Hepatocyte (in vitro differentiated cells): ENCODE measurements around the gene GPX2.

Experiments
- CTCF ChIP-seq: fragments of 200-600 bp; sonication (generic); IDR thresholded peaks from 2 replicates; pipeline ENCODE4 v1.5.1; 2016; ENCODE audit warnings: antibody characterized with exemption, mild to moderate bottlenecking; ENCODE audit not compliant: poor library complexity
- EZH2 ChIP-seq: fragments of 200-600 bp; sonication (generic); IDR thresholded peaks from 2 replicates; pipeline ENCODE4 v1.6.1; 2016; ENCODE audit warnings: antibody characterized with exemption, mild to moderate bottlenecking, borderline replicate concordance
- EZH2phosphoT487 ChIP-seq: fragments of 200-600 bp; sonication (generic); IDR thresholded peaks from one replicate; pipeline ENCODE4 v1.6.1; 2018; ENCODE audit warnings: antibody characterized with exemption, mild to moderate bottlenecking, low read depth, moderate library complexity; ENCODE audit not compliant: unreplicated experiment, severe bottlenecking

- TF ChIP-seq CTCF, result no peak
- no peak for TF ChIP-seq EZH2
- TF ChIP-seq EZH2phosphoT487, result no peak
Measured at GRCh38 chr14:64942531-64943111, at the start of gene GPX2.
